VCaP (cell line): ENCODE data around the gene COL25A1.

Experiments
- H3K27ac ChIP-seq: fragments of 450-650 bp; 2 replicates; pipeline ENCODE4 v1.5.1; 2017
- CTCF ChIP-seq: fragments of 450-650 bp; conservative IDR thresholded peaks from 2 replicates; pipeline ENCODE4 v1.5.1; 2017; ENCODE audit warnings: mild to moderate bottlenecking, moderate library complexity

COL25A1 gene

DNA sequence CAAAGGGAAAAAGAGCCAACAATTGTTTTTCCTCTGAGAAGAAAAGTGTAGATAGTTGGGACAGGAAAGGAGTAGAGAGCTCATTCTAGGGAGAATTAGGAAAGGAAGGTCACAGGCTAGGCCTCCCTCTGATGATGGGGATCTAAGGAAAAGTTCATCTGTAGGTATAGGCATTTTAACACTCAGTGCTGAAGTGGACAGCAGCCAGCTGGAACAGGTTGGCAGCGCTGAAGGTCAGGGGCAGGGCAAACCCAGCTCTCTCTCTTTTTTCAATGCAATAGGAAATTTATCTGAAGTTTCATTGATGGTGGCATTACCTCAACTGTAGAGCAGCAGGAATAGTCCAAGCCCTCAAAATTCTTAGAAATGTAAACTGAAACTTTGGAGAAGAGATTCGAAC is 441.1 kb downstream of the COL25A1 start:
- no peak for TF ChIP-seq CTCF
- H3K27ac ChIP-seq, result no peak overlapping the region

DNA sequence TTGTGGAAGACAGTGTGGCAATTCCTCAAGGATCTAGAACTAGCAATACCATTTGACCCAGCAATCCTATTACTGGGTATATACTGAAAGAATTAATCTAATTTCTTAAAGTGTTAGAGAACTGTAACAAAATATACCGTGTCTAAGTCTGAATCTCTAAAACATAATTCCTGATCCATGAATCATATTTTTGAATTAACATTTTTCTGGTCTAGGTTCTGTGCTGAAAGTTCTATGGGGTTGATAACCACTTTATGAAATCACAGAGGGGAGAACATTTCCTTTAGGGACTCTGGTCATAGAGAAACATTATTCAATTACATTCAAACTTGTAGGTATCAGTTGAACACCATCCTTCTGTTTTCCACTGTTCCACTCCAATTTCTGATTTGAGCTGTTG is 447.7 kb downstream of the COL25A1 start:
- no peak overlapping the region for H3K27ac ChIP-seq
- no peak for TF ChIP-seq CTCF

DNA sequence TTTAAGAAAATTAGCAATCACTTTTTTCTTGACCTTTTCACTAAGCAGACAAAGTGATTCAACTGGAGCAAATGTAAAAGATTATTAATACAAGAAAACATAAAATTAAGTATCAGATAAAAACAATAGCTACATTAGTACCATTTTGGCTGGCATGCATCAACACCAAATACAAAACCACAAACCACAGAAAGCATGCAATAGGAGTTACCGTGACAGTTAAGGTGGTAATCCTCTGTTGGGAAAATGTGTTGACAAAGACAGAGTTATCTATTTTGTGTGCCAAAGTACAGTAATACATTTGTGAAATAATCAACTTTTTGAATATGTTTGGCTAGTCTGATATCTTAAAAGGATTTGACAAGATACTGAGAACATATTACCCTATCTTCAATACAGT is 449.8 kb downstream of the COL25A1 start:
- no peak overlapping the region for H3K27ac ChIP-seq
- no peak for TF ChIP-seq CTCF

DNA sequence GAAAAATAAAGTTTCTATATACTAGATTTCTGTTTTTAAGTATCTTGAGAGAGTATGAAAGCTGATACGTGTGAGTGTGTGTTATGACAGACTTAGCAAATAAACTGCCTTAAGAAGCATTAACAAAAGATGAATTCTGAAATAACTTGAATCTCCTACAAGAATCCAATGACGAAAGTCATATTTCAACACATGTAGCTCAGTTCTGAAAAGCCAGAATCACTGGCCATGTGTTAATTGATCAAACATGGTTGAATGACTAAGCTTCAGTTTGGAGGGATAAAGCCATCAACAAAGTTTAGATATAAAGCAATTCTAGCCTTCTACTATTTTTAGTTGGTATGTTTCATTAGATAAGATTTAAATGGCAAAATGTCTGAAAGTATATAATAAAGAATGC is 451.1 kb downstream of the COL25A1 start:
- H3K27ac ChIP-seq, result no peak overlapping the region
- no peak for TF ChIP-seq CTCF

GRCh38 chr4:108850219-108850649 is 452.2 kb downstream of the COL25A1 start:
- H3K27ac ChIP-seq, result peak overlapping the region; percentile 7; the same call in 1 of the 2 replicates
- no peak for TF ChIP-seq CTCF

DNA sequence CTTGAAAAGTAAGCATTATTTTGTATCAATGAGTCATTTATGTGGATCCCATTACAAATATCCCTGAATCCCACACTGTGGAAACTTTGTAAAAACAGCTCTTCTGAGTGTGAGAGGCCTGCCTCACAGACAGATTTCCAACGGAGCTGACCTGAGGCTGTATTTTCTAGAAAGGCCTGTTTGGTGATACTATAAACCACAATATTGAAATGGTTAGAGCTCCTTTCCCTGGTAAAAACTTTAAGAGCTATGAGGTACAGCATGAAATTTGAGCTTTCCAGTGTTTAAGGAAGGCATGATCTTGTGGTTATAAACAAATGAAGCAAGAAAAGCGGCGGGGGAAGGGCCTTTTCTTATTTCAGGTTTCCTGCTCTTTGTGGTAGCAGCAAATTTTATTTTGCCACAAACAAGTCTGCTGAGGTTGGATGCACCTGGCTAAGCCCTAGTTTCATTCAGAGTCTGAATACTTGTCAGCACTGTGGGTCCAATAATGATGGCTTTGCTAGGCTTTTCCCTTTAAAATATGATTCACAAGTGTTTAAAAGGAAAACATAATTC is 452.8 kb downstream of the COL25A1 start:
- H3K27ac ChIP-seq, result peak overlapping the region; percentile 7; the same call in 1 of the 2 replicates
- TF ChIP-seq CTCF, result no peak

GRCh38 chr4:108846568-108846967 is 455.9 kb downstream of the COL25A1 start:
- H3K27ac ChIP-seq, result no peak overlapping the region
- no peak for TF ChIP-seq CTCF
